A549 (cell line): ENCODE measurements around the gene TMEM143.

ENCODE experiments used
- CTCF ChIP-seq: fragments of >200 bp; sonication (Bioruptor Twin); formaldehyde crosslinking; IDR thresholded peaks from 3 replicates; pipeline ENCODE4 v1.5.1; 2016
- ESRRA ChIP-seq: fragments of 150-350 bp; IDR thresholded peaks from 2 replicates; pipeline ENCODE4 v1.6.1; 2014; ENCODE audit warnings: mild to moderate bottlenecking, low read length, borderline replicate concordance
- FOXS1 ChIP-seq: fragments of 250-450 bp; sonication (Bioruptor Pico); IDR thresholded peaks from 2 replicates; pipeline ENCODE4 v1.5.0; 2020; ENCODE audit warnings: mild to moderate bottlenecking, moderate library complexity
- MAZ ChIP-seq: fragments of 150-350 bp; IDR thresholded peaks from 2 replicates; pipeline ENCODE4 v1.6.1; 2014; ENCODE audit warnings: antibody characterized with exemption, low read depth, low read length, borderline replicate concordance
- PBX3 ChIP-seq: IDR thresholded peaks from 2 replicates; pipeline ENCODE4 v1.6.1; 2012
- POLR2A ChIP-seq: IDR thresholded peaks from 2 replicates; pipeline ENCODE4 v1.6.1; 2012; ENCODE audit warnings: mild to moderate bottlenecking, low read length
- RAD21 ChIP-seq, 2 experiments: fragments of >200 bp in 1 of 2; sonication (Bioruptor Twin) in 1 of 2; formaldehyde crosslinking in 1 of 2; IDR thresholded peaks in 1 of 2; conservative IDR thresholded peaks in 1 of 2; 2 replicates in 1 of 2; 3 replicates in 1 of 2; pipeline ENCODE4 v1.6.1; 2012 to 2018; ENCODE audit warnings: inconsistent platforms in 1 of 2
- REST ChIP-seq: fragments of 200-600 bp; sonication (generic); IDR thresholded peaks from 2 replicates; pipeline ENCODE4 v1.6.1; 2016; ENCODE audit warnings: antibody characterized with exemption, mild to moderate bottlenecking, moderate library complexity
- ZSCAN20 ChIP-seq: fragments of 250-450 bp; sonication (Bioruptor Pico); IDR thresholded peaks from 2 replicates; pipeline ENCODE4 v1.8.0; 2022; ENCODE audit warnings: mild to moderate bottlenecking, moderate library complexity

- TF ChIP-seq POLR2A, result no peak
- no peak for TF ChIP-seq PBX3
- no peak for TF ChIP-seq RAD21 (conservative IDR thresholded peaks at IDR 0.05 in 1 of 2, IDR thresholded peaks at IDR 0.05 in 1 of 2)
- TF ChIP-seq CTCF, result no peak
- no peak for TF ChIP-seq FOXS1 (CRISPR knock-in tag)
- no peak; the same call in 1 of the 2 replicates for TF ChIP-seq REST
- no peak for TF ChIP-seq MAZ
- no peak for TF ChIP-seq ZSCAN20 (CRISPR knock-in tag)
- TF ChIP-seq ESRRA, result no peak
These were observed 285 bp downstream of the TMEM143 start for GRCh38 chr19:48363500-48363809.
